H9 (cell line): ENCODE measurements around the gene MYO5B. TPM values are rescaled to one million over a fixed set of nuclear protein-coding genes. Genes with fewer than 3 reads are reported as not detected.

Experiments
- DNase-seq: peaks from one replicate; pipeline ENCODE4 v3.0.0-alpha.2; 2017
- H2AFZ ChIP-seq: one replicate; pipeline ENCODE4 v1.6.1; 2013; ENCODE audit warnings: mild to moderate bottlenecking, low read length, control low read depth, moderate library complexity
- H2AK5ac ChIP-seq: 2 replicates; pipeline ENCODE4 v1.6.1; 2013; ENCODE audit warnings: low read length, control low read depth, mixed read lengths; ENCODE audit not compliant: insufficient read length
- H2BK120ac ChIP-seq: one replicate; pipeline ENCODE4 v1.6.1; 2013; ENCODE audit warnings: low read depth, mild to moderate bottlenecking, low read length, control low read depth, inconsistent platforms; ENCODE audit not compliant: poor library complexity, severe bottlenecking
- H2BK12ac ChIP-seq: 2 replicates; pipeline ENCODE4 v1.6.1; 2013; ENCODE audit warnings: low read length, control low read depth, mixed read lengths, low read depth; ENCODE audit not compliant: insufficient read length
- H2BK15ac ChIP-seq: 2 replicates; pipeline ENCODE4 v1.6.1; 2013; ENCODE audit warnings: low read depth, low read length, control low read depth
- H2BK20ac ChIP-seq: one replicate; pipeline ENCODE4 v1.6.1; 2013; ENCODE audit warnings: low read depth, mild to moderate bottlenecking, low read length, control low read depth, inconsistent platforms; ENCODE audit not compliant: poor library complexity, severe bottlenecking
- H2BK5ac ChIP-seq: 2 replicates; pipeline ENCODE4 v1.6.1; 2013; ENCODE audit warnings: low read length, control low read depth, mixed read lengths; ENCODE audit not compliant: insufficient read length
- H3K14ac ChIP-seq: 2 replicates; pipeline ENCODE4 v1.6.1; 2013; ENCODE audit warnings: low read length, control low read depth; ENCODE audit not compliant: insufficient read depth
- H3K18ac ChIP-seq: 2 replicates; pipeline ENCODE4 v1.6.1; 2013; ENCODE audit warnings: low read depth, mild to moderate bottlenecking, mixed read lengths, low read length, control low read depth; ENCODE audit not compliant: insufficient read length
- H3K23ac ChIP-seq: 2 replicates; pipeline ENCODE4 v1.6.1; 2013; ENCODE audit warnings: low read length, control low read depth, mixed read lengths, low read depth; ENCODE audit not compliant: insufficient read length
- H3K23me2 ChIP-seq: 2 replicates; pipeline ENCODE4 v1.6.1; 2013; ENCODE audit warnings: low read depth, mild to moderate bottlenecking, mixed read lengths, low read length, control low read depth; ENCODE audit not compliant: insufficient read length, poor library complexity, severe bottlenecking
- H3K27ac ChIP-seq: 2 replicates; pipeline ENCODE4 v1.5.1; 2013; ENCODE audit warnings: low read length, control low read depth, mixed read lengths, low read depth; ENCODE audit not compliant: insufficient read length
- H3K27me3 ChIP-seq: 2 replicates; pipeline ENCODE4 v1.6.1; 2013; ENCODE audit warnings: low read length, control low read depth, inconsistent platforms; ENCODE audit not compliant: insufficient read depth
- H3K4ac ChIP-seq: 2 replicates; pipeline ENCODE4 v1.6.1; 2013; ENCODE audit warnings: low read depth, mild to moderate bottlenecking, control low read depth, inconsistent platforms, low read length, moderate library complexity
- H3K4me1 ChIP-seq: 2 replicates; pipeline ENCODE4 v1.6.1; 2013; ENCODE audit warnings: low read length, control low read depth, inconsistent platforms; ENCODE audit not compliant: insufficient read depth
- H3K4me2 ChIP-seq: 2 replicates; pipeline ENCODE4 v1.6.1; 2013; ENCODE audit warnings: low read length, control low read depth, mixed read lengths; ENCODE audit not compliant: insufficient read length, insufficient read depth
- H3K56ac ChIP-seq: 2 replicates; pipeline ENCODE4 v1.6.1; 2013; ENCODE audit warnings: low read depth, mild to moderate bottlenecking, mixed read lengths, low read length, control low read depth; ENCODE audit not compliant: insufficient read length
- H3K79me1 ChIP-seq: 2 replicates; pipeline ENCODE4 v1.6.1; 2013; ENCODE audit warnings: low read depth, mild to moderate bottlenecking, moderate library complexity, low read length, control low read depth, inconsistent platforms; ENCODE audit not compliant: insufficient read depth, poor library complexity, severe bottlenecking
- H3K79me2 ChIP-seq: 2 replicates; pipeline ENCODE4 v1.6.1; 2013; ENCODE audit warnings: low read length, control low read depth, inconsistent platforms; ENCODE audit not compliant: insufficient read depth
- H3K9ac ChIP-seq: 2 replicates; pipeline ENCODE4 v1.6.1; 2013; ENCODE audit warnings: low read length, control low read depth, mixed read lengths; ENCODE audit not compliant: insufficient read length; ENCODE audit errors: extremely low read depth
- H3K9me3 ChIP-seq: one replicate; pipeline ENCODE4 v1.6.1; 2013; ENCODE audit warnings: low read depth, low read length, inconsistent platforms; ENCODE audit not compliant: control insufficient read depth
- H3T11ph ChIP-seq: one replicate; pipeline ENCODE4 v1.6.1; 2013; ENCODE audit warnings: mild to moderate bottlenecking, low read length, control low read depth, inconsistent platforms
- H4K20me1 ChIP-seq: one replicate; pipeline ENCODE4 v1.6.1; 2013; ENCODE audit not compliant: control insufficient read depth, insufficient read length, insufficient read depth
- H4K5ac ChIP-seq: 2 replicates; pipeline ENCODE4 v1.6.1; 2013; ENCODE audit warnings: low read depth, mild to moderate bottlenecking, mixed read lengths, low read length, control low read depth; ENCODE audit not compliant: insufficient read length
- H4K8ac ChIP-seq: replicated peaks from 2 replicates; pipeline ENCODE4 v1.6.1; 2013; ENCODE audit warnings: low read length, control low read depth, mixed read lengths, low read depth; ENCODE audit not compliant: insufficient read length
- H4K91ac ChIP-seq: 2 replicates; pipeline ENCODE4 v1.6.1; 2013; ENCODE audit warnings: low read depth, mild to moderate bottlenecking, moderate library complexity, mixed read lengths, low read length, control low read depth; ENCODE audit not compliant: insufficient read length
- H3K27ac Mint-ChIP-seq, 3 experiments: 2 replicates in 2 of 3; 3 replicates in 1 of 3; pipeline ENCODE4 v1.8.0; 2020 to 2021; ENCODE audit warnings: mixed read lengths in 3 of 3, mild to moderate bottlenecking in 1 of 3, moderate library complexity in 1 of 3
- H3K27me3 Mint-ChIP-seq: 2 replicates; pipeline ENCODE4 v1.8.0; 2021; ENCODE audit warnings: low read depth, mild to moderate bottlenecking, moderate library complexity, mixed read lengths
- H3K36me3 Mint-ChIP-seq, 3 experiments: 2 replicates in 2 of 3; 3 replicates in 1 of 3; pipeline ENCODE4 v1.8.0; 2020 to 2021; ENCODE audit warnings: low read depth in 3 of 3, mixed read lengths in 3 of 3; ENCODE audit not compliant: insufficient read depth in 1 of 3
- H3K4me1 Mint-ChIP-seq, 2 experiments: 2 replicates each; pipeline ENCODE4 v1.8.0; 2020; ENCODE audit warnings: mixed read lengths in 2 of 2
- H3K4me3 Mint-ChIP-seq, 2 experiments: 2 replicates in 1 of 2; 3 replicates in 1 of 2; pipeline ENCODE4 v1.8.0; 2020 to 2021; ENCODE audit warnings: mild to moderate bottlenecking in 2 of 2, mixed read lengths in 2 of 2, moderate library complexity in 1 of 2
- H3K9me3 Mint-ChIP-seq, 2 experiments: 2 replicates in 1 of 2; 3 replicates in 1 of 2; pipeline ENCODE4 v1.8.0; 2020; ENCODE audit warnings: mild to moderate bottlenecking in 2 of 2, mixed read lengths in 2 of 2, moderate library complexity in 1 of 2
- WGBS: extraction: QIAGEN DNeasy Blood & Tissue Kit; methylation state at CpG from one replicate; pipeline ENCODE4 v1.1.7; 2013; ENCODE audit warnings: missing lambda C conversion rate, low lambda C conversion rate, mixed read lengths; ENCODE audit not compliant: insufficient read length; ENCODE audit errors: extremely low coverage; 5-methylcytosine and 5-hydroxymethylcytosine counted together
- total RNA-seq: library from RNA; stranded (reverse); gene quantifications from 2 replicates; pipeline ENCODE4 v1.2.1, GENCODE V29; 2021
- TF ChIP-seq, protein P1 (sequence below): fragments of 200-600 bp; sonication (generic); conservative IDR thresholded peaks from 3 replicates; pipeline ENCODE4 v1.8.0; 2021; ENCODE audit warnings: antibody characterized with exemption, mild to moderate bottlenecking

The MYO5B gene
- total RNA-seq, 1 experiment from 2014 or later, result 9.3 TPM

DNA sequence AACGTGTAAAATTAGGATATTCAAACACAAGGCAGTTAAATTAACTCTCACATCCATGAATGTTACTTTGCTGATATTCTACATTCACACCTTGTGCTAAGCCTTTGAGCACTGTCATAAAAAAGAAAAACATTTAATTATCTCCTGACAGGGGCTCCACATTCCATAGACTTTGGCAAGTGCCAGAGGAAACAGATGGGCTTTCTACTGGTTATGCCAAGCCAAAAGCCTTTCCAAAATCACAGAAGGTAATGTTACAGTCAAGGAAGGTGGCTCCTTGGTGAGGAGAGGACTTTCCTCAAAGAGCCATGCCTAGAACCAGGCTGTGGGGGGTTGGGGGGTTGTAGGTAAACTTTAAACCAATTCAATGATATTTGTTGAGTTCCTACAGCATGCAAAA, 12.4 kb downstream of the MYO5B start:
- Mint-ChIP-seq H3K9me3 (no peaks in the 10 kb centered on the region), H3K27me3 (peaks cover 2% of the 10 kb centered on the region; the same call in 1 of the 2 replicates), H3K36me3 (no peaks in the 10 kb centered on the region), H3K4me3 (no peak overlapping the region), H3K4me1 (peaks cover 15 to 19% of the 10 kb centered on the region in 2 experiments), H3K27ac (no peak overlapping the region)
- H4K91ac ChIP-seq, result no peak overlapping the region
- no peak overlapping the region for H3K4ac ChIP-seq
- H2BK15ac ChIP-seq, result no peak overlapping the region
- H2AK5ac ChIP-seq, result no peak overlapping the region
- H3K27ac ChIP-seq, result no peak overlapping the region
- no peaks in the 10 kb centered on the region for H4K20me1 ChIP-seq
- H2AFZ ChIP-seq, result no peak overlapping the region
- H3K9ac ChIP-seq, result no peak overlapping the region
- no CpG with 5 or more reads among the region's 1 CpG for WGBS
- H2BK5ac ChIP-seq, result no peak overlapping the region
- no peaks in the 10 kb centered on the region for H3K9me3 ChIP-seq
- no peaks in the 10 kb centered on the region for H3K27me3 ChIP-seq
- no peak overlapping the region for H3K18ac ChIP-seq
- H2BK120ac ChIP-seq, result no peak overlapping the region
- H3K14ac ChIP-seq, result no peak overlapping the region
- no peak overlapping the region for H4K8ac ChIP-seq
- no peaks in the 10 kb centered on the region for H3K79me2 ChIP-seq
- no peaks in the 10 kb centered on the region; the same call in 1 of the 2 replicates for H3K4me1 ChIP-seq
- H3K23ac ChIP-seq, result no peak overlapping the region
- H2BK20ac ChIP-seq, result no peak overlapping the region
- DNase-seq, result no peak
- H3K23me2 ChIP-seq, result no peaks in the 10 kb centered on the region
- no peak overlapping the region for H4K5ac ChIP-seq
- no peaks in the 10 kb centered on the region for H3K79me1 ChIP-seq
- TF ChIP-seq, protein P1, sequence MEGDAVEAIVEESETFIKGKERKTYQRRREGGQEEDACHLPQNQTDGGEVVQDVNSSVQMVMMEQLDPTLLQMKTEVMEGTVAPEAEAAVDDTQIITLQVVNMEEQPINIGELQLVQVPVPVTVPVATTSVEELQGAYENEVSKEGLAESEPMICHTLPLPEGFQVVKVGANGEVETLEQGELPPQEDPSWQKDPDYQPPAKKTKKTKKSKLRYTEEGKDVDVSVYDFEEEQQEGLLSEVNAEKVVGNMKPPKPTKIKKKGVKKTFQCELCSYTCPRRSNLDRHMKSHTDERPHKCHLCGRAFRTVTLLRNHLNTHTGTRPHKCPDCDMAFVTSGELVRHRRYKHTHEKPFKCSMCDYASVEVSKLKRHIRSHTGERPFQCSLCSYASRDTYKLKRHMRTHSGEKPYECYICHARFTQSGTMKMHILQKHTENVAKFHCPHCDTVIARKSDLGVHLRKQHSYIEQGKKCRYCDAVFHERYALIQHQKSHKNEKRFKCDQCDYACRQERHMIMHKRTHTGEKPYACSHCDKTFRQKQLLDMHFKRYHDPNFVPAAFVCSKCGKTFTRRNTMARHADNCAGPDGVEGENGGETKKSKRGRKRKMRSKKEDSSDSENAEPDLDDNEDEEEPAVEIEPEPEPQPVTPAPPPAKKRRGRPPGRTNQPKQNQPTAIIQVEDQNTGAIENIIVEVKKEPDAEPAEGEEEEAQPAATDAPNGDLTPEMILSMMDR, result no peak
- H3T11ph ChIP-seq, result no peak overlapping the region
- no peak overlapping the region for H3K56ac ChIP-seq
- H2BK12ac ChIP-seq, result no peak overlapping the region
- H3K4me2 ChIP-seq, result no peak overlapping the region
